H1 (cell line): Measurements from ENCODE around the gene TPSG1. TPM values are rescaled to one million over a fixed set of nuclear protein-coding genes. Genes with fewer than 3 reads are reported as not detected.
"Not testable (repeated sequence)": the region's sequence is repeated elsewhere in the genome, so short reads cannot be mapped to it uniquely, and the experiment has no call there.

Experiments
- CTCF ChIA-PET: fragments of 300-600 bp; sonication (Branson Sonifier 250); formaldehyde crosslinking; loops from one replicate; lab custom pipeline; 2021; ENCODE audit not compliant: partially characterized antibody; lab: Charles Lee
- POLR2A ChIA-PET: fragments of 300-600 bp; sonication (Branson Sonifier 250); formaldehyde crosslinking; loops from one replicate; lab custom pipeline; 2021; ENCODE audit warnings: inconsistent platforms; ENCODE audit not compliant: partially characterized antibody; lab: Charles Lee
- DNase-seq, 2 experiments: peaks; one replicate each; pipeline versions ENCODE4 v3.0.0 to v3.0.0-alpha.2; 2010 to 2022; ENCODE audit warnings: low spot score in 2 of 2, low read depth in 1 of 2, mixed read lengths in 1 of 2
- FAIRE-seq: peaks from 2 replicates; lab custom pipeline; 2011; peaks lifted over from hg19 to GRCh38; lab: Jason Lieb, UNC
- H2AFZ ChIP-seq: 2 replicates; pipeline ENCODE4 v1.8.1; 2012; ENCODE audit warnings: low read length, inconsistent platforms
- H2AK5ac ChIP-seq: 2 replicates; pipeline ENCODE4 v1.6.1; 2013; ENCODE audit warnings: low read depth, low read length
- H2BK120ac ChIP-seq: replicated peaks from 2 replicates; pipeline ENCODE3; 2013; ENCODE audit warnings: low read depth, low read length, inconsistent platforms
- H2BK12ac ChIP-seq: 2 replicates; pipeline ENCODE4 v1.6.1; 2013; ENCODE audit warnings: low read depth, low read length
- H2BK15ac ChIP-seq: 2 replicates; pipeline ENCODE4 v1.6.1; 2013; ENCODE audit warnings: low read length
- H2BK20ac ChIP-seq: 2 replicates; pipeline ENCODE4 v1.6.1; 2013; ENCODE audit warnings: low read length
- H2BK5ac ChIP-seq: 2 replicates; pipeline ENCODE4 v1.6.1; 2013; ENCODE audit warnings: low read depth, low read length
- H3K14ac ChIP-seq: 2 replicates; pipeline ENCODE4 v1.6.1; 2013; ENCODE audit warnings: inconsistent platforms; ENCODE audit not compliant: insufficient read length
- H3K18ac ChIP-seq: 2 replicates; pipeline ENCODE4 v1.6.1; 2013; ENCODE audit warnings: low read length; ENCODE audit errors: extremely low read depth
- H3K23ac ChIP-seq: 2 replicates; pipeline ENCODE4 v1.6.1; 2013; ENCODE audit warnings: inconsistent platforms; ENCODE audit not compliant: insufficient read length
- H3K23me2 ChIP-seq: 2 replicates; pipeline ENCODE4 v1.6.1; 2013; ENCODE audit warnings: low read depth, low read length
- H3K27ac ChIP-seq: 2 replicates; pipeline ENCODE4 v1.6.1; 2011; ENCODE audit warnings: low read depth, low read length, inconsistent platforms
- H3K27me3 ChIP-seq, 4 experiments: replicated peaks in 1 of 4; 1 replicate in 1 of 4; 2 replicates in 3 of 4; pipeline versions ENCODE4 v1.6.1 to v1.8.1; 2011 to 2013; ENCODE audit warnings: low read length in 3 of 4, mild to moderate bottlenecking in 3 of 4, inconsistent platforms in 2 of 4, mixed read lengths in 2 of 4, moderate library complexity in 1 of 4; ENCODE audit not compliant: control insufficient read depth in 3 of 4, insufficient read depth in 3 of 4; ENCODE audit errors: extremely low read depth in 1 of 4
- H3K36me3 ChIP-seq, 4 experiments: 2 replicates each; pipeline versions ENCODE4 v1.6.1 to v1.8.1; 2011 to 2013; ENCODE audit warnings: mild to moderate bottlenecking in 4 of 4, low read length in 3 of 4, moderate library complexity in 2 of 4, control low read depth in 1 of 4, inconsistent platforms in 1 of 4; ENCODE audit not compliant: insufficient read depth in 4 of 4, control insufficient read depth in 2 of 4
- H3K4ac ChIP-seq: replicated peaks from 2 replicates; pipeline ENCODE3; 2013; ENCODE audit warnings: low read length, low read depth, mixed read lengths, inconsistent platforms; ENCODE audit not compliant: insufficient read length
- H3K4me1 ChIP-seq, 4 experiments: replicated peaks in 1 of 4; 1 replicate in 1 of 4; 2 replicates in 3 of 4; pipeline versions ENCODE4 v1.6.1 to v1.8.1; 2011 to 2013; ENCODE audit warnings: low read length in 3 of 4, inconsistent platforms in 2 of 4, mixed read lengths in 1 of 4; ENCODE audit not compliant: insufficient read depth in 4 of 4, control insufficient read depth in 3 of 4
- H3K4me2 ChIP-seq, 2 experiments: 2 replicates each; pipeline versions ENCODE4 v1.6.1 to v1.8.1; 2011 to 2013; ENCODE audit warnings: low read depth in 2 of 2, low read length in 2 of 2, control low read depth in 1 of 2, inconsistent platforms in 1 of 2, mild to moderate bottlenecking in 1 of 2; ENCODE audit not compliant: insufficient read depth in 1 of 2
- H3K4me3 ChIP-seq, 4 experiments: fragments of 200-600, 300-600 bp in 1 of 4; sonication (generic), shearing (Covaris generic), sonication (Bioruptor Twin) in 1 of 4; 2 replicates each; pipeline versions ENCODE4 v1.5.1 to v1.8.1; 2011 to 2016; ENCODE audit warnings: low read length in 4 of 4, low read depth in 3 of 4, control low read depth in 2 of 4, inconsistent platforms in 2 of 4, mild to moderate bottlenecking in 2 of 4, mixed read lengths in 1 of 4, moderate library complexity in 1 of 4; ENCODE audit not compliant: insufficient read depth in 2 of 4; ENCODE audit errors: extremely low read depth in 1 of 4
- H3K56ac ChIP-seq: replicated peaks from 2 replicates; pipeline ENCODE3; 2013; ENCODE audit warnings: low read depth, mild to moderate bottlenecking, mixed read lengths, low read length, inconsistent platforms; ENCODE audit not compliant: insufficient read length
- H3K79me1 ChIP-seq: 2 replicates; pipeline ENCODE4 v1.6.1; 2013; ENCODE audit warnings: low read depth, low read length, control low read depth
- H3K79me2 ChIP-seq, 2 experiments: 2 replicates each; pipeline versions ENCODE4 v1.6.1 to v1.8.1; 2012 to 2013; ENCODE audit warnings: low read length in 2 of 2, mild to moderate bottlenecking in 2 of 2, inconsistent platforms in 1 of 2; ENCODE audit not compliant: insufficient read depth in 2 of 2, control insufficient read depth in 1 of 2
- H3K9ac ChIP-seq, 4 experiments: replicated peaks in 1 of 4; 1 replicate in 1 of 4; 2 replicates in 3 of 4; pipeline versions ENCODE4 v1.6.1 to v1.8.1; 2011 to 2013; ENCODE audit warnings: low read depth in 3 of 4, low read length in 3 of 4, control low read depth in 2 of 4, mild to moderate bottlenecking in 2 of 4, moderate library complexity in 2 of 4, inconsistent platforms in 1 of 4; ENCODE audit errors: extremely low read depth in 1 of 4
- H3K9me3 ChIP-seq, 2 experiments: 2 replicates each; pipeline versions ENCODE4 v1.6.1 to v1.8.1; 2012 to 2013; ENCODE audit warnings: mild to moderate bottlenecking in 2 of 2, moderate library complexity in 2 of 2, control low read depth in 1 of 2, inconsistent platforms in 1 of 2, low read depth in 1 of 2, low read length in 1 of 2, mixed read lengths in 1 of 2; ENCODE audit not compliant: insufficient read depth in 2 of 2
- H4K20me1 ChIP-seq, 2 experiments: replicated peaks in 1 of 2; 2 replicates each; pipeline versions ENCODE3 to v1.8.1; 2011 to 2013; ENCODE audit warnings: inconsistent platforms in 2 of 2, low read length in 2 of 2, mild to moderate bottlenecking in 1 of 2; ENCODE audit not compliant: insufficient read depth in 2 of 2, control insufficient read depth in 1 of 2
- H4K5ac ChIP-seq: 2 replicates; pipeline ENCODE4 v1.6.1; 2013; ENCODE audit warnings: low read length, low read depth, mixed read lengths, inconsistent platforms; ENCODE audit not compliant: insufficient read length
- H4K8ac ChIP-seq: 2 replicates; pipeline ENCODE4 v1.8.0; 2013; ENCODE audit warnings: mild to moderate bottlenecking, moderate library complexity, low read length, inconsistent platforms; ENCODE audit not compliant: insufficient read depth; ENCODE audit errors: extremely low read depth
- H4K91ac ChIP-seq: replicated peaks from 2 replicates; pipeline ENCODE3; 2013; ENCODE audit warnings: low read length, mixed read lengths, inconsistent platforms; ENCODE audit not compliant: insufficient read length
- WGBS, 2 experiments: shearing (Covaris generic) in 1 of 2; methylation state at CpG; one replicate each; pipeline versions ENCODE4 v1.1.6 to v1.1.7; 2013 to 2015; ENCODE audit warnings: low lambda C conversion rate in 2 of 2, mixed read lengths in 2 of 2, inconsistent platforms in 1 of 2, low coverage in 1 of 2, missing lambda C conversion rate in 1 of 2; ENCODE audit not compliant: insufficient replicate concordance in 2 of 2, insufficient coverage in 1 of 2, insufficient read length in 1 of 2; ENCODE audit errors: extremely low coverage in 1 of 2, missing lambda C conversion rate in 1 of 2; 5-methylcytosine and 5-hydroxymethylcytosine counted together
- polyA plus RNA-seq, 7 experiments: library from polyadenylated mRNA; depleted of rRNA in 3 of 7; stranded (reverse) in 5 of 7; unstranded in 2 of 7; fragments of >200 nt in 5 of 7; fragments of 200-250 nt in 2 of 7; gene quantifications; 1 replicate in 5 of 7; 2 replicates in 1 of 7; 4 replicates in 1 of 7; pipeline versions ENCODE4 v1.2.1 to v1.2.3, GENCODE V29; 2011 to 2013; ENCODE audit warnings: missing spikeins in 2 of 7, mixed read lengths in 2 of 7
- total RNA-seq: library from RNA; stranded (reverse); fragmentation: NEBNext Ultra II Directional; extraction: Animal tissue kit (Norgen Biotek cat#: 25700); gene quantifications from 2 replicates; pipeline ENCODE4 v1.2.1, GENCODE V29; 2021

TPSG1 gene
- total and polyA plus RNA-seq, 2 of the 8 experiments (the other 6 are each of a cell fraction or from before 2014, with no cell fraction given): not detected

GRCh38 chr16:1231301-1231700 is 6.2 kb upstream of the TPSG1 start:
- CTCF ChIA-PET: interaction anchor here (0.8 kb wide), 1 partner anchor 39 kb away, joined by 3 read pairs; no protein-coding TSS in a partner anchor
- H3K4me1 ChIP-seq, H3K79me1 ChIP-seq, H4K91ac ChIP-seq, POLR2A ChIA-PET, H3K79me2 ChIP-seq, H3K9me3 ChIP-seq, H4K5ac ChIP-seq, H3K14ac ChIP-seq, H3K36me3 ChIP-seq, H3K23ac ChIP-seq, H3K9ac ChIP-seq, H3K18ac ChIP-seq, H3K4me2 ChIP-seq, H2BK20ac ChIP-seq, H4K8ac ChIP-seq, H3K27me3 ChIP-seq, DNase-seq, H2BK12ac ChIP-seq, H2AK5ac ChIP-seq, H3K4ac ChIP-seq, H2BK15ac ChIP-seq, H2BK120ac ChIP-seq, H3K27ac ChIP-seq, H3K4me3 ChIP-seq, H3K56ac ChIP-seq, H2BK5ac ChIP-seq, H2AFZ ChIP-seq, FAIRE-seq, H3K23me2 ChIP-seq, H4K20me1 ChIP-seq: not testable (repeated sequence)
- WGBS, 2 experiments: no CpG with 5 or more reads among the region's 7 CpGs

- H2BK12ac ChIP-seq, H4K5ac ChIP-seq, H3K23me2 ChIP-seq, H3K27me3 ChIP-seq, H2BK20ac ChIP-seq, H3K9ac ChIP-seq, H3K4ac ChIP-seq, H2AFZ ChIP-seq, H3K79me2 ChIP-seq, H3K56ac ChIP-seq, FAIRE-seq, DNase-seq, H2BK15ac ChIP-seq, POLR2A ChIA-PET, H2AK5ac ChIP-seq, H3K4me3 ChIP-seq, H3K23ac ChIP-seq, H3K4me1 ChIP-seq, H4K8ac ChIP-seq, H4K91ac ChIP-seq, H3K18ac ChIP-seq, H2BK5ac ChIP-seq, H3K4me2 ChIP-seq, H3K79me1 ChIP-seq, H3K27ac ChIP-seq, H2BK120ac ChIP-seq, H3K14ac ChIP-seq, H3K9me3 ChIP-seq, H3K36me3 ChIP-seq, H4K20me1 ChIP-seq: not testable (repeated sequence)
- WGBS, 2 experiments: 97% methylated on average over 5 of the region's 17 CpGs; no CpG with 5 or more reads in 1 of the 2 experiments
- CTCF ChIA-PET: interaction anchor here (0.8 kb wide), 1 partner anchor 38 kb away, joined by 3 read pairs; no protein-coding TSS in a partner anchor
Observed at GRCh38 chr16:1230471-1231212, 5.6 kb upstream of the TPSG1 start.
